Erythroblast (primary cell): ENCODE measurements around the gene DAB2.

Experiments used
- GATA1 ChIP-seq: IDR thresholded peaks from 2 replicates; pipeline ENCODE4 v1.6.1; 2011; ENCODE audit warnings: low read depth, mild to moderate bottlenecking, control low read depth, low read length, moderate library complexity
- POLR2A ChIP-seq: IDR thresholded peaks from 2 replicates; pipeline ENCODE4 v1.6.1; 2011; ENCODE audit warnings: mild to moderate bottlenecking, low read length

GRCh38 chr5:39469176-39469575 lies 44.4 kb upstream of the DAB2 start:
- TF ChIP-seq POLR2A (no peak), GATA1 (no peak)
